NCI-H2171 (cell line): ENCODE results near the gene MLH3.

Experiments
- DNase-seq: peaks from one replicate; lab custom pipeline; 2025; lab: John Stamatoyannopoulos, UW

MLH3 gene

GRCh38 chr14:75066691-75067090, 15.4 kb upstream of the MLH3 start:
- DNase-seq, result no peak

- no peak for DNase-seq
These were observed 12.9 kb upstream of the MLH3 start for GRCh38 chr14:75064205-75064567.

DNA sequence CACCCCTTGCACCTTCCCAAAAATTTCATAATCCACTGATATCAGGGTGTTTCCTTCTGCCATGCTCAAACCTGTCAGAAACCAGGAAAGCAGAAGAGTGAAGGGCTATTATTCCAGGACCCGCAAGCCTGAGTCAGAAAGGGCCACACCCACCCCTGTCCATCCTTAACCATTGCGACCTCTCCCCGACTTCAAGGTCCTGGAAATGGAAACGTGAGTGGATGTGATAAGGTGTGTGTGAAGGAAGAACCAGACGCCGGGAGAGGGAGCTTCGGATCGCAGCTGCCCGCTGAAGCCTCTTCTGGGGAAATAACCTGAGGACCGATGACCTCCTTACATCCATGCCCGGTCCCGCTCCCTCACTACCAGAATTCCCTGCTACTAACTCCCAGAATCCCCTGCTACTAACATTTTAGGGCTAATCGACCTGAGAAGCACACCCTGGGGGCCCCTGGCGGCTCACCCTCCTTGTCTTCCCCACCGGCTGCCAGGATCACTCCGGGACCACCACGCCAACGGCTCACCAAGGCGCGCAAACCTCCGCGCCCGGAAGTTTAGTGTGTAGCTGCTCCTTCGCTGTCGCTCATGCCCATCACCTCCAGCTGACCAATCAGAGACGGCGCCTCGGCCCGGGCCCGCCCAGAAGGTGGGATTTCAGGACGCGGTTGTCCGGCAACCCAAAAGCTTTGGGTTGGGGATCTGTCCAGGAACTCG, 12.4 kb upstream of the MLH3 start, which contains the start of gene ACYP1:
ACYP1 (minus strand) TSS at position 534 of the 714 bp plus-strand sequence; CDS start at position 63, 471 bp downstream.
- DNase-seq, result peak; percentile 95

GRCh38 chr14:75063013-75063412, 11.7 kb upstream of the MLH3 start:
- DNase-seq, result no peak

DNA sequence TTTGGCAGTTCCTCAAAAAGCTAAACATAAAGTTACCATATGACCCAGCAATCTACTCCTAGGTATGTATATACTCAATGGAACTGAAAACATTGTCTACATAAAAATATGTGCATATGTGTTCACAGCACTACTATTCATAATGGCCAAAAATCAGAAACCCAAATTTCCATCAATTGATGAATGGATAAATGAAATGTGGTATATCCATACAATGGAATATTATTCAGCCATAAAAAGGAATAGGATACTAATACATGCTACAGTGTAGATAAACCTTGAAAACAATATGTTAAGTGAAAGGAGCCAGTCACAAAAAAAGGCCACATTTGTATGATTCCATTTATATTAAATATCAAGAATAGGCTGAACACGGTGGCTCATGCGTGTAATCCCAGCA, 9.2 kb upstream of the MLH3 start:
- DNase-seq, result no peak

DNA sequence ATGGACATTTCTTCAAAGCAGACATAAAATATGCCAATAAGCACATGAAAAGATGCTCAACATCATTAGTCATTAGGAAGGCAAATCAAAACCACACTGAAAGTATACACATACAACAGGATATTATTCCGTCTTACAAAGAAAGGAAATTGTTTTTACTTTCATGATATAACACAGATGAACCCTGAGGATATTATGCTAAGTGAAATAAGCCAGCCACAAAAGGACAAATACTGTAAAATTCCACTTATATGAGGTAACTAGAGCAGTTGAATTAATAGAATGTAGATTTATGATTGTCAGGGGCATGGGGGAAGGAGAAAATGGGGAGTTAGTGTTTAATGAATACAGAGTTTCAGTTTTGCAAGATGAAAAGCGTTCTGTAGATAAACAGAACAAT, 8.4 kb upstream of the MLH3 start:
- DNase-seq, result no peak

DNA sequence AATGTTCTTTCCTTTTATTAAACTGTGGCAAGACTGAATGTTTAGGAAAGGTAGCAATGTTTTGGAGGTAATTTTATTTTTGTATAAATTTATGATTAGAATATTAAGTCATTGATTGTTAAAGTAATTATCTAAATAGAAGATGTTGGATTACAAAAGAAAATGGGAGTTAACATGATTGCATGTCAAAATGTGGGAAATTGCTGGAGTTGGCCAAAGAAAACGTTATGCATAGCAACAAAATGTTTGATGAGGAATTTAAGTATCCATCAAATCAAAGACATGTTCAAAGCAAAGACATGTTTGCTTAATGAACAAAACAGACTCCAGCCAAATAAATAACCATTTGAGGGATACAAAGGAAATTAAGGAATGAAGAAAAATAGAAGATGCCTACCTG, 3.2 kb upstream of the MLH3 start:
- DNase-seq, result no peak

DNA sequence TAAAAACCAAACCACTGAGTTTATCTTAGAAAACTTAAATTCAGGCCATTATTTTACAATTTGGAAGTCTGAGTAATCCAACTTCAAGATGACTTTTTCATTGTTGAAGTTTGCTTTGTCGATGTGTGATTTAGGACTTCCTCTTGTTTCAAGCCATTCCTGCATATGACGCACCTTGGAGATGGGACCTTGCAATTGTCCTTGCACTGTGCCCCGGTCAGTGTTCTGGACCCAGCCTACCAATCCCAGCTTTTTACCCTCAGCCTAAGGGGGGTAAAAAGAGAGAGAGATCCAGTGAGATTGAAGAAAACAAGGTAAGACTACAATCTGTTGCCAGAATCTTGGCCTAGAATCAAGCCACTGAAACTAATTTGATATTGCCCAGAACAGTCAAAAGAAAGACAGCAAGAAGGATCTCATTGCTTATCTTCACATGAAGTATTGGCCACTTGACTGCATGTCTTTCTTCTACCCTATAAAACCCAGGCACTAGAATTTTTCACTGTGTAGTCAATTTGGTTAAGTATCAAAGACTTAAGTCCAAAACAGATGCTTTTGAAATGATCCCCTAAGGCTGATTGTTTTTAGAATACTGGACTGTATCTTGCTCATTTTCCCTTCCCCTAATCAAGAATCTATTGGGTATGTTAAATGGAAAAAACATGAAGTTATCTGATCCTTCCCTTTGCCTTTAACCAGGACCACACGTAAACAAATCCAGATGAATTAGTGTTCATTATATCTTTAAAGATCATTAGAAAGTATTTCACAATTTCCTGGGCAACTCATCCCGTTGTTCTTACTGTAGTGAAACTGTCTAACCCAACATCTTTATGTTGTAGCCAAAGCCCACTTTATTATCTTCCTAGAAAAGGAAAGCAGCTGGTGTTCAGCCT, 2.4 kb upstream of the MLH3 start:
- DNase-seq, result no peak

DNA sequence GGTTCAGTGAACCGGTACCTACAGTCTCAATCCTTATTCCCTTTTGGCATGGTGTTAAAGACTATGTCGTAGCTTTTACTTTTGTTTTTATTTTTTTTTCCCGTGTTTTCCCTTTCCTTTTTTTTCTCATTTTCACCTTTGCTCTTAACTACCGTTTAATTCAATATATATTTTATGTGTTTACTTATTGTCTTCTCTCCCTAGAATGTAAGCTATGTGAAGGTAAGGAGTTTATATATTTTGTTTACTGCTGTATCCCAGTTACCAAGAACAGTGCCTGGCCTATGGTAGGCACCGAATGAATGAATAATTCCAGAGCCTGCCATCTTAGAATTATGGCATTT, 261 bp upstream of the MLH3 start:
- no peak for DNase-seq

GRCh38 chr14:75049731-75050201, 1.5 kb downstream of the MLH3 start:
- DNase-seq, result no peak

DNA sequence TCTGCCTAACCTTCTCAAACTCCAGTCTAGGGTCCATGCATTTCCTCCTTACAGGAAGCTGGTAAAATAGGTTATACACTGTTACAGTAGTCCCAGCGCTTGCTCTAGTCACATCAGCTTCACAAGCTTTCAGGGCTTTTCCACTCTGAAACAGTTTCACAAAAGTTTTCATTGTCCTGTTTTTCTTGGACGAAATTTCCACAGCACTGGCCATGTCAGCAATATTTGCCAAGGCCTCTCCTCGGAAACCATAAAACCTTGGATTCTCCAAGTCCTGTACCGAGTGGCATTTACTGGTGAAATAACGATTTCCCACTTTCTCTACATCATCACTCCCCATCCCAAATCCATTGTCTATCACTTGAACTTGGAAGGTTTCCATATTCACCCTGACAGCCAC, 2.1 kb downstream of the MLH3 start:
- DNase-seq, result no peak

- no peak for DNase-seq
These were observed 3.2 kb downstream of the MLH3 start for GRCh38 chr14:75048101-75048500.

GRCh38 chr14:75047506-75047905, 3.8 kb downstream of the MLH3 start:
- no peak for DNase-seq

DNA sequence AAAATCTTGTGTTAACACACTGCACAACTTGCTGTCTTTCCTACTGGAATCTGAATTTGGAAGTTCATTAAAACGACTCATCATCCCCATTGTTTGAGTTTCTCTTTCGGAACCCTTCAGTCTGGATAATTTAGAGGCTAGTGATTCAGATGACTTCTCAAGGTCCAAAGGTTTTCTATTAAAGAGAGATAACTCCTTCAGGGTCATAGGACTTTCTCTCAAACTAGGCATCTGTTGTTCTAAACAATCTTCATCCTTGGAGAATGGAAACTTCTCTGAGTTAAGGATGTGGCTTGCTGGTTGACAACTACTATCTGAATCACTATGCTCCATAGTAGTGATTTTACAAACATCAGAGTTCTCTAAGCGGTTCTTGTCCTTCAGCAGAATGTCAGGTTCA, 4.4 kb downstream of the MLH3 start:
- DNase-seq, result no peak

DNA sequence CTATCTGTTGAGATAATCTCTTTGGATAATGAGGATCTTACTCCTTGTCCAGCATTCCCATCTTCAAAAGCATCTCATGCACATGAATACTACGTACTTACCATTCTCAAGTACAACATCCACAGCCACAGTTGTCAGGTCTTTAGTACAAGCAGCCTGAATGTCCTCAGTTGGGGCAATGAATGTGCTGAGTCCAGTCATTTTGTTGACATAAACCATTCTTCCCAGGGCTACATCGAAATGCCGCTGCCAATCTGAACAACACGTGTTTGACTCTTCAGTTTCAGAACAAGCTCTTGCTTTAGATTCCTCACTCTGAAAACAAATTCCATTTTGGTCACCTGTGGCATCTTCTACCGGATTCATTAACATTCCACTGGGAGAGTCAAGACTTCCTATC, 5.0 kb downstream of the MLH3 start:
- no peak for DNase-seq

DNA sequence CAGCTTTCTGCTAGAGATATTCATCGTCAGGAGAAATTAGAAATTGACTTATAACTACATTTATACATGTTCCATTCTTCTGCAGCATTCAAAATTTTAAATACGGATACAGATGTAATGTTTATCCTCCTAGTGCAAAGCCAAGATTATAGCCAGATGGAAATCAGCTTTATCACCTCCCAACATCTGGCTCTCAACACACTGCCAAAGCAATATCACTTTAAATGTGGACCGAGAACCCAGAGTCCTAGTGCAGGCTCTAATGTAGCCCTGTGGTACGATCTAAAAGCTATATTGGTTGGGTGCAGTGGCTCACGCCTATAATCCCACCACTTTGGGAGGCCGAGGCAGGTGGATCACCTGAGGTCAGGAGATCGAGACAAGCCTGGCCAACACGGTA, 6.5 kb downstream of the MLH3 start:
- DNase-seq, result no peak

GRCh38 chr14:75044322-75044721, 6.9 kb downstream of the MLH3 start:
- peak; percentile 7 for DNase-seq

DNA sequence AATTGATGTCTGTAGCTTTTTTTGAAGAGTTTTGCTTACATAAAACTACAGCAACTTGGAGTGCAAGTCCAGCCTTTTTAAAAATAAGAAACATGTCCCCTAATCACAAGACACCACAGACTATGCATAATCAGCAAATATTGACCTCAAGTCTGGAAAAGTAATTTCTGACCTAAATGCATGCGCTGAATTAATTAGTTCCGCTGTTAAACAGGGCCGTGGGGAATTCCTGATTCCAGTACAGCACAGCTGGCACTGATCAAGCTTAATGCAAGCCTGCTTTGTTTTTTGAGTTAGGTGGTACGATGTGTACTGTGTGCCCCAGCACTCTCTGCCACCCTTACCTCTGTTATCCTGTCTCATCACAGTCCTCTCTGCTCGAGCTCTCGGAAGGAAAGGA, 9.2 kb downstream of the MLH3 start:
- no peak for DNase-seq

DNA sequence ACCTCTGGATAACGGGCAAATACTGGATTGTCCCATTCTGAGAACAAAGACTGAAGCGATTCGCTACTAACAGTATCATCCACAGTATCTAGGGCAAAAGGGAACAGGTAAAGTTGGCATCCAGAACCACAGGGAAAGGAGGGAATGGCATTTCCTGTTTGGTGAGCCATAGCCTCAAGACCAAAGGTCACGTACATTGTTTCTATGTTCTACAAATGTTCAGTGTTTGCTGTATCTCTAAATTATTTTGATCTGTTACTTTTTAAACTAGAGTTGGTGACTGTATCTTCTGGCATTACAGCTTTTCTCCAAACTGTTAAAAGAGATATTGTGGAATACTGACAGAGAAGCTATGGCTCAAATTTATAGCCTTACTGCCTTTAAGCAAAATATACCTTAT, 9.7 kb downstream of the MLH3 start:
- no peak for DNase-seq

DNA sequence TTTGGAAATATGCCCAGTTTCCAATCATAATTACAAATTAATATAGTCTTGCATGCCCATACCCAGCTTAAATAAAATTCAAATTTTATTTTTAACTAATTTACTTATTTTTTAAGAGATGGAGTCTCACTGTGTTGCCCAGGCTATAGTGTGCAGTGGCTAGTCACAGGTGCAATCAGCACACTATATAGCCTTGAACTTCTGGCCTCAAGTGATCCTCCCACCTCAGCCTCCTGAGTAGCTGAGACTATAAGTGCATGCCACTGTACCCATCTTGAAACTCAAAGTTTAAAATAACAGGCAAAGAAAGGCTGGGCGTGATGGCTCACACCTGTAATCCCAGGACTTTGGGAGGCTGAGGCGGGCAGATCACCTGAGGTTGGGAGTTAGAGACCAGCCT, 10.3 kb downstream of the MLH3 start:
- DNase-seq, result no peak

DNA sequence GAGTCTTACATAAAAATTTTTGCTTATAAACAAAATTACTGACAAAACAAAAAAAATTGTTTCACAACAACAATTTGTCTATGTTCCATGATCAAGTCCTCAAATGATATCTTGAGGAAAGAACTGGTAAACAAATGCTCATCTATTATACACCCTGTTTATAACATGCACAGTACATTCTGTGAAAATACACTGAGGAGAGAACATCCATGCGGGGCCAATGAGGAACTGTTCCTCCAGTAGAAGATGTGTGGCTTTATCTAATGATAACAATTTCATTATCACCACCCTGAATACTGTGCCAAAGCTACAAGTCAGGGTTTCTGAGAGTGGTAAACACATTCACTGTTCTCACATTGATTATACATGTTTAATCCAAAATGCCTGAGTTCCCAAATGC, 10.8 kb downstream of the MLH3 start:
- no peak for DNase-seq

- no peak for DNase-seq
These were observed 18.3 kb downstream of the MLH3 start for GRCh38 chr14:75032939-75033338.

- DNase-seq, result no peak
These were observed 21.1 kb downstream of the MLH3 start for GRCh38 chr14:75030147-75030546.

- no peak for DNase-seq
These were observed 25.4 kb downstream of the MLH3 start for GRCh38 chr14:75025876-75026275.
